ENCODE data around the gene ATG3. TPM values are rescaled to one million over a fixed set of nuclear protein-coding genes. Genes with fewer than 3 reads are reported as not detected.
"Not testable (repeated sequence)": the region's sequence is repeated elsewhere in the genome, so short reads cannot be mapped to it uniquely, and the experiment has no call there.

ATG3 gene
- total and polyA plus RNA-seq, 9 of the 15 experiments (the other 6 are each of a cell fraction or from before 2014, with no cell fraction given) = 48.7 to 107 (median 64.7) TPM

GRCh38 chr3:112519424-112520001, 42.2 kb downstream of the ATG3 start (continued):
- TF ChIP-seq ZFP91 (CRISPR knock-in tag; IDR thresholded peaks at IDR 0.05) = no peak

- H4K20me1 ChIP-seq (replicated peaks; ENCODE audit: control insufficient read depth, insufficient read depth, low read length); H3K36me3 ChIP-seq (ENCODE audit: control insufficient read depth, insufficient read depth, low read length); BruUV-seq (replicated peaks); H3K4me3 ChIP-seq; H3K79me2 ChIP-seq (ENCODE audit: control insufficient read depth, insufficient read depth, low read length); H3K27me3 ChIP-seq (ENCODE audit: control insufficient read depth in 2 of 2, insufficient read depth in 2 of 2, low read length in 2 of 2); CTCF ChIA-PET (ENCODE audit: low intra/inter-chr PET ratio); H3K9ac ChIP-seq (ENCODE audit: insufficient read depth in 1 of 2, low read depth in 2 of 2, low read length in 2 of 2); H2AFZ ChIP-seq (ENCODE audit: low read depth, low read length); H3K9me1 ChIP-seq (ENCODE audit: control insufficient read depth, insufficient read depth, low read length); H3K4me2 ChIP-seq (ENCODE audit: insufficient read depth, low read length); H3K9me3 ChIP-seq (replicated peaks; ENCODE audit: control insufficient read depth, insufficient read depth, low read depth, low read length); DNase-seq (ENCODE audit: extremely low read depth in 1 of 4, low spot score in 3 of 4); H3K27ac ChIP-seq (ENCODE audit: extremely low read depth, low read depth, low read length); H3K4me1 ChIP-seq (replicated peaks in 1 of 2; ENCODE audit: control insufficient read depth in 2 of 2, insufficient read depth in 2 of 2, low read length in 2 of 2); ATAC-seq; POLR2A ChIA-PET; FAIRE-seq: not testable (repeated sequence)
- 19% methylated on average over 3 of the region's 3 CpGs for whole genome bisulfite sequencing (ENCODE audit: insufficient coverage, low coverage, missing lambda C conversion rate)
- in situ Hi-C loops (cut with MboI) = loop anchor here (25.0 kb wide), 2 partner anchors 207 to 407 kb away; no protein-coding TSS in a partner anchor
- intact Hi-C loops (cut with micrococcal nuclease) = loop anchor here (1.0 to 5.0 kb wide), 4 partner anchors 192 to 407 kb away; no protein-coding TSS in a partner anchor
Observed at GRCh38 chr3:112518970-112519369, 42.8 kb downstream of the ATG3 start.
